GM21717 (cell line): ENCODE measurements around the gene TMED7.

Experiments used
- ATAC-seq: cut with Tn5 transposase; IDR thresholded peaks from one replicate; pipeline ENCODE4 v1.9.1; 2021; ENCODE audit warnings: mild to moderate bottlenecking, moderate library complexity; ENCODE audit not compliant: unreplicated experiment

TMED7 gene

DNA sequence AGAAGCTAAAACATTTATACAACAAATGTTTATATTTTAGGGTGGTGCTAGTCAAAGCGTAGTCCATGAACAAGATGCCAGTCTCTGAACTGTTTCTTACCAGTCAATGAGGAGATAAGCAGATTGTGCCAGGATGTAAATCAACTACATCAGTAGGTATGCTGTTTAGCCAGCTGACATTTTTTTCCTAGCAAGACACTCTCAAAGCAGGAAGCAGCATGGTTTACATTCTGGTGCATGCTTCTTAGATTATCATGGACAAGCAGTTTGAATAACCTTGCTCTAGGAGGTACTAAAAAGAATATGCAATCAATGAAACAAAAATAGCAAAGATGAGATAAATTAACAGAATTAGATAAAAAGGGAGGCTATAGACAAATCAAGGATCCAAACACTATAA lies 40.6 kb downstream of the TMED7 start:
- ATAC-seq, result no peak

DNA sequence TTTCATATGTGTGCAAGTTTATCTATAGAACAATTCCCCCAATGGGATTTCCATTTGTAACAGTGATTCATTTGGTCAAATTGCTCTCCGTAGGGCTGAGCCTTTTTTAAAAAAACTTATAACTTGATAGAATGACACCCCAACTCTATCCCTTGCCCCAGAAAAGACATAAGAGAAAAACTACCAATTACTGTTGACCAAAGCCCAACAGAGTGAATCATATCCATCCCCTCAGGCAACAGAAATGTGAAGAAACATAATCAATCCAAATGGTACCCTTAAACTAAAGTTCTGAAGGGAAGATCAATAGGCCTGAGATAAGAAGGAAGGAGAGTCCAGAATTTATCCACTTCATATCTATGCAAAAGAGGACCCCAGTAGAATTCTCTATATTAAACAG lies 41.3 kb downstream of the TMED7 start:
- no peak for ATAC-seq

DNA sequence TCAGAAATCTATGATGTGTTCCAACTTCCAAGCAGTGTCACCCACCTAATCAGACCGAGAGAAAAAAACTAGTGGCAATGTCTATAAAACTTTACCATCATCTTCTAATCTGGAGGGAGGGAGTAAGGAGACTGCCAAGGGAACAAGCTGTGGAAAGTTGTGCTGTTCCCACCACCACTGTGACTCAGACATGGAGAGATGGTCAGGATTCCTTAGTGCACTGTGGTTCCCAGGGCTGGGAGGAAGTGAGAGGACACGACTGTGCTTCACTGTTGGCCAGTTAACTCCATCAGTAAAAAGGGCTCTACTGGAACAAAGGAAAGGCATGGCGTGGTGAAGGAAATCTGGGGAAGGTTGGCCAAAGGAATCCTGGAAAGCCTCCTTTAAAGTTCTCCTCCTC lies 42.4 kb downstream of the TMED7 start:
- ATAC-seq, result no peak

DNA sequence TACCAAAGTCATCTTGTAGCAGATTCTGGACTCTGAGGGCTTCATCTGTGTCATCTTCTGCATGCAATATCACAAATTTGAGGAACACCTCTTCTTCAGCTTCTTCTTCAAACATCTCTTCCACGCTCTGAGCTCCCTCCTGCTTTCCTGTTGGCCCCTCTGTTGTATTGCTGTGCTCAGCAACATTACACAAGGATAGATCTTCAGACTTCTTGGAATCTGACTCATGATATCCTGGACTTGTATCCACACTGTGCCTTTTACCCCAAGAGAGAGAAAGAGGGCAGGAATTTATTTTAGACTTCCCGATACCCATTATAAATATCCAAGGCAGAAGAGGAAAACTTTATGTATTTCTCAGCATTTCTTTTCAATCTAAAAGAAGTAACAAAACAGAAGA lies 44.9 kb downstream of the TMED7 start:
- ATAC-seq, result no peak

DNA sequence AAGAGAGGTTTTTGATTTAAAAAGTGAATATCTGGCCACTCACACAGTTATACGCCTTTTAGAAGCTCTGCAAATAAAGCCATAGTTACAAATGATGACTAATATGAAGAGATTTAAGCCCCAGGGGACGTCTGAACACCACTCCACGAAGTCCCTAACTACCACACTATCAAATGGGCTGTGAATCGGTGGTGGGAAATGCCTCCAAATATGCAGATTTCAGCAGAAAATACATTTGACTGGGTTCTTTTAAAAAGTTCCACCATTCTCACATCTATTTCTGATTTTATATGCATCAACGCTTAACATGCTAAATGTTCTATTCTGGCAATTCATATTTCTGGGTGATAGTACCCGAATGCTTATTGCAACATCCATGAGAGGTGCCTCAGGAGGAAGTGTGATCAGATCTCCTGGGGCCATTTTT lies 46.1 kb downstream of the TMED7 start:
- peak; percentile 42 for ATAC-seq

DNA sequence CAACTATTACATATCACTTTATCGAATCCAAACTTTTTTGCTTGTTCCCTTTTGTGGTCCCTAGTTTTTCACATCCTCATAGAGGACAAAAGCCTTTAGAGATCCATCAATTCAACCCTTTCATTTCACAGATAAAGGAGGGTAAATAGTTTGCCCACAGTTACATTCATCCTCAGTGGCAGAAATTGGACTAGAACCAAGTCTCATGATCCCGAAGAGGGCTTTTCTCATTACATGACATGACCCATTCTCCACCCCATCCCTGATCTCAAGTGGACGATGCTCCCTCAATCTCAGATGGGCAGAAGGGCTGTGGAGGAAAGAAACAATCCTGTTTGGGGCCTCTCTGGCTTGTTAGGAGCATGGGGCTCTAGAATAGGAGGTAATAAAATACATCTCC lies 46.6 kb downstream of the TMED7 start:
- ATAC-seq, result no peak

DNA sequence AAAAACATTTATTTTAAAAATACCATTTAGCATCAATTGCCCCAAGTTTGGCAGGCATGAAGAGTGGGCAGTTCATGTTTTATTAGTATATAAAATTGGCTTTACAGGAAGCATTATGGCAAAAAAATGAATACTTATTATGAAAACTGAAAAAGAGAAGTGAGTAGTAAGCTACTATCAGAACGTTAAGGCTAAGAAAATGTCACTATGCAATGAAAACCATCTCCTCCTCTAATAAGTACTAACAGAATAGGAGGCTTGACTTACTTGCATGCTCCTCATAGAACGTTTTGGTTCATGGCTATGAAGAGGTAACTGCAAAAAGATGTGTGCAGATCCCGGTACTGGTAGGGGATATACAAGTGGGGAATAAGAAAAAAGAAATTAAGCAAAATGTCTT lies 47.2 kb downstream of the TMED7 start:
- ATAC-seq, result peak; percentile 65

DNA sequence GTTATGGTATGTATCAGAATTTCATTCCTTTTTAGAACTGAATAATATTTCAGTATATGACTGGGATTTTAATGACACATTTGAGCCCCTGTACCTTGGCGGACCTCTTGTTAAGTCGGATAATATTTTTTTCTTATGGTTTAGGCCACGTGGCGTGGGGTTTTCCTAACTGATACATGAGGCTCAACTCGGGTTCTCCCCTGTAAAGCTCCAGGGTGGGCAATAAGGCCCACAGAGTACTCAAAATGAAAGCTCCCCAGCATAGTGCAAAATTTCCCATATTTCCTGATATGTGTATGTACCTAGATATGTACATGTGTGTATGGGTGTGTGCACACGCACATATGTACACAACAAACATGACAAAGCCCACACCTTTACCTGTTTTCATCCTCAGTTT lies 48.1 kb downstream of the TMED7 start:
- no peak for ATAC-seq

DNA sequence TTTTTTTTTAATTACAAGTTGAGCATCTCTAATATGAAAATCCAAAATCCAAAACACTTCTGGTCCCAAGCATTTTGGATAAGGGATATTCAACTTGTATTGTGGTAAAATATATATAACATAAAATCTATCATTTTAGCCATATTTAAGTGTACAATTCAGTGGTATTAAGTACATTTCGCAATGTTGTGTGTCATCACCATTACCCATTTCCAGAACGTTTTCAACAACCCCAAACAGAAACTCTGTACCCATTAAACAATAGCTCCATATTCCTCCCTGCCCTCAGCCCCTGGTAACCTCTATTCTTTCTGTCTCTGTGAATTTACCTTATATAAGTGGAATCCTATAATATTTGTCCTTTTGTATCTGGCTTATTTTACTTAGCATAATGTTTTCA lies 48.5 kb downstream of the TMED7 start:
- ATAC-seq, result no peak

DNA sequence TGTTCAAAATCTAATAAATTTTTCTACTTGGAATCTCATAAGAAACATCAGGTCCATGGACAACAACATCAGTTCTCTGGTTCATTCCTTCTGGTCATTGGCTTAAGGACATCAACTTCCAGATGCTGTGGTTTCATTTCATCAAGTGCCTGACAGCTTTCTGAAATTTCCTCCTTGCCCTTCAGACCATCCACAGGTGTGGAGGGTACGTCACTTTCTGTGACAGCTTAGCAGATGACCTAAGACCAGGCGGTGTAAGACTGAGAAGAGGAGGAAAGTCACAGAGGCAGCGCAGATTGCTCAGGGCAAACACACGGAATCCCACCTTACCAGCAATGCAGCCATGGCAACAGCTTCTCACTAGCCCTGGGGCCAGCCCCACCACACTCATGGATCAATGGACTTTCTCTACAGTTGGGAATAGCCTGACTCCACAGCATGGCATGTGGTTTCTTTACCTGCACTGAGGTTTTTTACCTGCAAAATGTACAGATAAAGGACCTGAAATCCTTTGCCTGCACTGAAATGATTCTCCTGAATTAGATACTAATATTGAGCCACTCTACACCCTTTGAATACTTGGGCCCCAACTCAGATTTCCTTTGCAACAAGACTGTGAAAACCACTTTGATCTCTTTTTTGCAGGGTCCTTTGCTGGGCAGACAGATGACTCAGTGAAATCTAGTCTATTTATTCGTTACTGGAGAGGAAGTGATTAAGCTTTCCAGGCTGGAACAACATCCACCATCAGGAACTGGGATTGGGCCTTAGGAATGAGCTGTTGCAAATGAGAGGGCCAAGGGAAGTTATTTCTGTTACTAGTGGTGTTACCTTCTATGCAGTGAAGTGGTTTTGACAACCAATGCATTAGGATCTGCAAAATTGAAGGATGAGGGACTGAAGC lies 50.4 kb downstream of the TMED7 start:
- no peak for ATAC-seq

DNA sequence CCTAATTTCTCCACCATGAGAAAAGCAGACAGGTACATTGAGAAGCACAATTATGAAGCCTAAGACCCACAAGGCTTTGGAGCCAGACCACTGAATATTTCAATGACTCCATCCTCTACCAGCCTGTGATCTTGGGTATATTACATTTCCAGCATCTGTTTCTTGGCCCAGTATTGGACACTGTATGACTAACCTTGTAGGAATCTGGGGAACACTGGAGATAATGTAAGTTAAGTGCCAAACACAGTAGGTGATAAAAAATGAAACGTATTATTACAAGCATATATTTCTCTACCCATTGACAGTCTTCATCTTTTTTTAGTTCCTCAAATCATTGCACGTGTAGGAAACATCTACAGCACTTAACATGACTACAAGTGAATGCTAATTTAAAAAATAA lies 52.7 kb downstream of the TMED7 start:
- no peak for ATAC-seq

DNA sequence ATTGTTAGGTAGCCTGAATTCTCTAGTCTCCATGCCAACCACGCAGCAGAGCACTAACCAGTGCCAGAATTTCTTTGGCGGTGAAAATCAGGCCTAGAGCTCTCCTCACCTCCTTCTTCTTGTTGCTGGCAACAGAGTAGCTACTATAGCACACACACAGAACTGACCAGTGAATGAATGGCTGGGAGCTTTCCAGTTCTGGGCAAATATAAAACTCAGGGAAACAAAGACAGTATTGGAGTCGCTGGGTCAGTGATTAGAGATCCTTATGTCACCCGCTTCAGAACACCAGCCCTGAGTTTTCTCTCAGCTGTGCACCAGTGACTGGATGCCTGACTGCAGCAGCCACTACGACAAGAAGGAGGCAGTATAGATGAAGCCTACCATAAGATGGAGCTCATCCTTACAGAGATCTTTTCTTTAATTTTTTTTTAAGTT lies 54.4 kb downstream of the TMED7 start:
- ATAC-seq, result no peak

DNA sequence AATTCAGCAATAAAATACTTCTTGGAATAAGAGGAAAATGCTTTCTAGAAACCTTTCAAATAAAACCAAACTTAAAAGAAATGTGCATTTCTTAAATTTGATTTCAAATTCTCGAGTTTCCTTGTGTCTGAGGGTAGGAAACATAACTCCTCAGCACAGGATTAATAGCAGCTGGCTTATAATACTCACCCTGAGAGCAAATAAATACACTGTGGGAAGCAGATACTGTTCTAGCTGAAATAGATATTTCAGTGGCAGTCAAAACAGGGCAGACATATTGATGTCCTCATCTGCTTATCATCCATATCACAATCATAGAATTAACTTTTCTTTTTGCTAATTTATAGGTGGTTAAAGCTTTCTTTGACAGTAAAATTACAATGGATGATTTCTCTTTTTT lies 57.2 kb downstream of the TMED7 start:
- ATAC-seq, result no peak

DNA sequence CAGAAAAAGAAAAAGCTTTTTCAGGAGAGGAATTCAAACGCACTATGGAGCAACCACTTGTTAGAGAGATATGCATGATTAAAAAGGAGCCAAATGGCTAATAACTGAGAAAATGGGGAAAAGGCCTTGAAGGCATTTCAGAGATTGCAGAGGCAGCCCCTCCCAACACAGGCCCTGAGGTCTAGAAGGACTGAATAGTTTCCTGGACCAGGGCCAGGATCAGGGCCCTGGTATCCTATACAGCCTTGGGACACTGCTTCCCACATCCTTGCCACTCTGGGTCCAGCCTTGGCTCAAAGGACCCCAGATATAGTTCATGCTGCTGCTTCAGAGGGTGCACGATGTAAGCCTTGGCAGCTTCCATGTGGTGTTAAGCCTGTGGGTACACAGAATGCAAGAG lies 60.6 kb downstream of the TMED7 start:
- ATAC-seq, result no peak
